GM21786 (cell line): ENCODE results near the gene KIAA1586.
A peak's percentile ranks its signal among the peaks of the same experiment; 100 is the strongest.
"Not testable (repeated sequence)": the region's sequence is repeated elsewhere in the genome, so short reads cannot be mapped to it uniquely, and the experiment has no call there.

Source experiments
- ATAC-seq: cut with Tn5 transposase; IDR thresholded peaks from one replicate; pipeline ENCODE4 v1.9.1; 2021; ENCODE audit not compliant: unreplicated experiment

The KIAA1586 gene

DNA sequence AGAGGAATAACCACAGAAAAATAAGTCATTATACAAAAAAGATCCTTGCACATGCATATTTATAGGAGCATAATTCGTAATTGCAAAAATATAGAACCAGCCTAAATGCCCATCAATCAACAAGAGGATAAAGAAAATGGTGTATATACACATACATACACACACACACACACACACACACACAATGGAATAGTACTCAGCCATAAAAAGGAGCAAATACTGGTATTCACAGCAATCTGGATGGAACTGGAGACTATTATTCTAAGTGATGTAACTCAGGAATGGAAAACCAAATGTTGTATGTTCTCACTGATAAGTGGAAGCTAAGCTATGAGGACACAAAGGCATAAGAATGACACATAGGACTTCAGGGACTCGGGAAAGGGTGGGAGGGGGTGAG is 1.9 kb upstream of the KIAA1586 start:
- ATAC-seq: no peak

DNA sequence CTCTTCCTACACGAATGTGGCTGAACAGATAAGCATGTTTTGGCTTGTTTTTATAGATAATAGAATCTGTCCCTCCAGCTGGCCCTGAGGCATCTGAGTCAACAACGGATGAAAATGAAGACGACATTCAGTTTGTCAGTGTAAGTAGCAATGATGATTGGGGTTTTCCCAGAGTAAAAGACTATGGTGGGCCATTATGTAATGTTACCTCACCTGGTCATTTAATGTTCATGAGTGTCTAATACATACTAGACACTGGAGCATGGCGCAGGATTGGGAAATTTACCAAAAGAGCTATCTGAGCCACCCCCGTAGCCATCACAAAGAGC is 728 bp downstream of the KIAA1586 start:
- peak; percentile 8 for ATAC-seq

DNA sequence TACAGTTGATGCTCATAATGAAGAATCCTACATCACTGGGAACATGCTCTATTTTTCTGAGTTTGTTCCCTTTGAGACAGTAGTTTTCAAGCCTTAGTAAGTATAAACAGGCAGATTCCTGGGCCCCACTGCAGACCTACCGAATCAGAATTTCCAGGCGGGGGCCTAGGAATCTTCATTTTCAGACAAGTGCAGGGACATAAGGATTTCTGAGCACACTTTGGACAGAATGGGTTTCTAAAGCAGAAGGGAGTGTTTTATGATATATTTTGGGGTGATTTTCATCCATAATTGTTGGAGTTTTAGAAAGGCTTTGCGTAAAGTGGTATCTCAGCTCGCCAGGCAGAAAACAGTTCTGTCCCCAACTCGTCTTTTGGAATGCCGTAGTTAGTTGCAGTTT is 1.4 kb downstream of the KIAA1586 start:
- ATAC-seq: not testable (repeated sequence)

DNA sequence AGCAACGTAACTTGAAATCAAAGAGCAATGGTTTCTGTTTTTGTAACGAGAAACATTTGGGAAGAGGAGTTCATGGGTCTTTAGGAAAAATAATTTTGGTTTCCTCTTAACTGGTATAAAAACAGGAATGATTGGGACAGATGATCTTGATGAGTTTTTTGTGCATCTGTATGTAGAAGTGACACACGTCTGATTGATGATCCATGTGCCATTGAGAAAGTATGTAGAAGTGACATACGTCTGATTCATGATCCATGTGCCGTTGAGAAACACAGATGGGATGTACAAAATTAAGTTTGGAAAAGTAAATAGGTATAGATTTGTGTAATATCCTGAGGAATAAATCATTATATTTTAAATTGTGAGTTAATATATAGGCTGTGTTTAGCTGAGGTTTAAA is 2.1 kb downstream of the KIAA1586 start:
- ATAC-seq: no peak

DNA sequence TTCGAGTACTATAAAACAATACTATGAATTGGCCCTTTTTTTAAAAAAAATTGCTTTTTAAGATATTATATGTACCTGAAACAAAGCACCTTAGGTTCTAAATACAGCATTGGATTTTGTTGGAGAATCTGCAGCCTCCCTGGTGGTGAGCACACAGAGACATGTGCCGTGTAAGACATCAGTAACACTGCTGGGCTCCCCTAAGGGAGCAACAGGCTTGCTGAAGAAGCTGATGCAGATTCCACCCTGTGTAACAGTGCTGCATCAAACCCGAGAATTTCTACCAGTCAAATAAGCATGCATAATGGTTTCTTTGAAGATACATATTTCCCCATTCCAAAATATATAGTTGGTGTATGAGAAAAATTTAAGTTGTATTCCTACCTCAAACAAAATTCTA is 17.4 kb downstream of the KIAA1586 start:
- ATAC-seq: no peak

DNA sequence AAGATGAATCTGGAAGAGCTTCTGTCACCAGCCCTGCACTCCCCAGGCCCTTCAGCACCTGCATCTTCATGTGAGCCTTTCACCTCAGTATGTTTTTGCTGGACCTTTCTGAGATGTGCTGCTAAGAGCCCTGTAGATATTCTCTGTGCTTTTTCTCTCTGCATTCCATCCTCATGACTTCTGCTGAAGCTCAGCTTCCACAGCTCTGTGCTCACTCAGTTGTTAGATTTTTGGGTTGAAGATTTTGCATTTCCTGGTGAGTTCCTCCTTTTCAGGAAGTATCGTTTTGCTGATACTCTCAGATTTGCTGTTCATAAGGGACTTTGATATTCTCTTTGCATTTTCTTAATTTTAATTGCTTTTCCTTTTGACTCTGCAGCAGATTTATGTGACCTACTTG is 18.3 kb downstream of the KIAA1586 start:
- no peak for ATAC-seq

DNA sequence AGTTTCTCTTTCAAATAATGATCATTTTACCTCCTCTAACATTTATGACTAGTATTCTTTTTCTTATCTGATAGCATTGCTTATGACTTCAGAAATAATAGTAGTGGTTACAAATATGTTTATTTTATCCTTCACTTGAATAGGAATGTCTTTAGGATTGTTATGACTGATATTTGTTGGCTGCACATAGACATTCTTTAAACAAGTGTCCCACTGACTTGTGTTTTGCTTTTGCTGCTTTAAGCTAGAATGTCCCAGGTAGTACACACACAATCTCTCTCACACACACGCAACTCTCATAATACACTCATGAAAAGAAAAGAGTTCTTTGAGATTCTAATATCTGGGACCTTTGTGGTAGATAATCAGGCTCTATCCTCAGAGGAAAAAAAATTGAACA is 21.6 kb downstream of the KIAA1586 start:
- no peak for ATAC-seq

- ATAC-seq: no peak
Measured at GRCh38 chr6:57069228-57069627, 22.7 kb downstream of the KIAA1586 start.

- ATAC-seq: no peak
Measured at GRCh38 chr6:57069920-57070331, 23.4 kb downstream of the KIAA1586 start.

DNA sequence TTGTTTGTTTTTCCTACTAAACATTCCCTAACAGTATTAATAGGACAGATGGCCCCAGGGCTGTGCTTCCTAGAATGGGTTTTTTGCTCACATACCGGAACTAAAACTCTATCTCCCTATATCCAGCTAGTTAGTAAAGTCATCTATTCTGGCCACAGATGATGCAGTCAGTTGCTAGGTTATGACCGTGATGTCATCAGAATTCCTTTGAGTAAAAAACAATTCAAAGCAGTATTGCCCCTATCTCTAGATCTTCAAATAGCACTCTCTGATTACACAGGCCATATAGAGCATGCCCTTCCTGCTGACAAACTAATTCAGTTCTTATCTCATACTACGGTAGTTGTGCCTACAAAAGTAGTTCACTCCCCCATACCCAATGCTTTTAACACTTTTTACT is 25.6 kb downstream of the KIAA1586 start:
- ATAC-seq: no peak

DNA sequence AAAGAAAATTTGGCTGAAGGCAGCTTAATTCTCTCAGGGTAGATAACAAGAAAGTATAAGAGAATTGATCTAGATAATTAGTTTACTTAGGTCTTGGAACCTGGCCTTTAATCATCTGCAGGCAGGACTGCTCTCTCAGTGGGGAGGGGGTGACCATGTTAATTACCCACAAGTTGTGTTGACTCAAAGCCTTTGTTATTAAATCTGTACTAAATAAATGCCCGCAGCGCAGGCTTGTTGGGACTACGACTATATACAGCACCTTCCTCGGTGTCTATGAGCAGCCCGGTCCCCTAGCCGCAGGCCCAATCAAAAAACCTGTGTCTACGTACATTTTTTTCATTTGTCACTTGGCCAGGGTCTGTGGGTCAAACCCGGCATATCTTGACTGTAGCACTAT is 27.9 kb downstream of the KIAA1586 start:
- ATAC-seq: no peak

- ATAC-seq: no peak
Measured at GRCh38 chr6:57075092-57075491, 28.6 kb downstream of the KIAA1586 start.

GRCh38 chr6:57078531-57079207 is 32.2 kb downstream of the KIAA1586 start:
- no peak for ATAC-seq

DNA sequence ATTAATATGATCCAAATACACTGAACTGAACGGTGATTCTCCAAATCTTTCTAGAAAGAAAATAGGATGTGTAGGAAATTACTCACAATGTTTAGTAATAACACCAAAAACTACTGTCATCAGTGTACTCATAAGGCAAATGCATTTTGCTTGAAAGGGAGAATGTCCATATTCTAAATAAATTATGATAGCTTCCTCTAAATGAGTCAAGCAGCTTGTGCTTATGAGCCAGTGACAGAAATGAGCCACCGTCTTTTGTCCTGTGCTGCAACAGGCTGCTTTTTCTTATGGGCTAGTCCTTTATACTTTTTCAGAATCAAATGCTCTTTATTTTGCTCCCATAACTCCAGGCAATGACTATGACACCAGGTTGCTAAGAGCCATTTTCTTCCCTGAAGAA is 39.0 kb downstream of the KIAA1586 start:
- no peak for ATAC-seq

DNA sequence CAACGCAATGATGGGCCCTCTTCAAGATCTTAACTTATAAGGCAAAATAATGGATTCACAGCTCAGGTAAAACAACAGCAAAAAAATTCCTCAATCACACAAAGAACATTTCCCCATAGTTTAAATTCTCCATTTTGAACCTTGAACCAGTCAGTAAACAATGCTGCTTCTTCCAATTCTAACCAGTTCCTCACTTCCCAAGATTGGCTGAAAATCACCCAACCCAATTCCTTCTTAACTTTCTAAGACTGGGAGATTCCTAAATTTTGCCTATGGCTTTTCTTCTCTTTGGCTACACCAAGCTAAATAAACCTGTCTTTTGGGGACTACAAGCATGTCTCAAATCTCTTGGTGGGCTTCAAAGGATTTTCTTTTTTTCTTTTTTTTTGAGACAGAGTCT is 40.4 kb downstream of the KIAA1586 start:
- no peak for ATAC-seq

DNA sequence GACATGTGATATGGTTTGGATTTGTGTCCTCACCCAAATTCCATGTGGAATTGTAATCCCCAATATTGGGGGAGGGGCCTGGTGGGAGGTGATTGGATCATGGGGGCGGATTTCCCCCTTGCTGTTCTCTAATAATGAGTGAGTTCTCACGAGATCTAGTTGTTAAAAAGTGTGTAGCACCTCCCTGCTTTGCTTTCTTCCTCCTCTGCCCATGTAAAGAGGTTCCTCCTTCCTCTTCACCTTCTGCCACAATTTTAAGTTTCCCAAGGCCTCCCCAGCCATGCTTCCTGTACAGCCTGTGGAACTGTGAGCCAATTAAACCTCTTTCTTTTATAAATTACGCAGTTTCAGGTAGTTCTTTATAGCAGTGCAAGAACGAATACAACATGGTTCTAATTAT is 41.4 kb downstream of the KIAA1586 start:
- no peak for ATAC-seq

DNA sequence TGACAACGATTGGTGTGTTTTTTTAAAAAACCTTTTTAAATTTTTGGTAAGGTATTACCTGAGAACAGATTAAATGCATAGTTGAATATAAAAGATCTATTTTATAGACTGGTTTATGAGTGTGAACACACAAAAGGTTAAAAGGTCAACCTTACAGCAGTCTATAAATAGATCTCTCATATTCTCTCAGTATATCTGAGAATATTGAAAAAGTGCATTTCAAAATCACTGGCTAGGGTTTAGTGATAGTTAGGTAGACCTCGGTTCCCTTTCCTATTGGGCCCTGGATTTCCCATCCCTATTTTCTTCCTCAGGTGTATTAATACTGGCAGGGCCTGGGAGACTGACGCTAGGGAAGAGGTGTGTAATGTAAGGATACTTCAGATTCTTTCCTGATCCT is 42.8 kb downstream of the KIAA1586 start:
- ATAC-seq: no peak

DNA sequence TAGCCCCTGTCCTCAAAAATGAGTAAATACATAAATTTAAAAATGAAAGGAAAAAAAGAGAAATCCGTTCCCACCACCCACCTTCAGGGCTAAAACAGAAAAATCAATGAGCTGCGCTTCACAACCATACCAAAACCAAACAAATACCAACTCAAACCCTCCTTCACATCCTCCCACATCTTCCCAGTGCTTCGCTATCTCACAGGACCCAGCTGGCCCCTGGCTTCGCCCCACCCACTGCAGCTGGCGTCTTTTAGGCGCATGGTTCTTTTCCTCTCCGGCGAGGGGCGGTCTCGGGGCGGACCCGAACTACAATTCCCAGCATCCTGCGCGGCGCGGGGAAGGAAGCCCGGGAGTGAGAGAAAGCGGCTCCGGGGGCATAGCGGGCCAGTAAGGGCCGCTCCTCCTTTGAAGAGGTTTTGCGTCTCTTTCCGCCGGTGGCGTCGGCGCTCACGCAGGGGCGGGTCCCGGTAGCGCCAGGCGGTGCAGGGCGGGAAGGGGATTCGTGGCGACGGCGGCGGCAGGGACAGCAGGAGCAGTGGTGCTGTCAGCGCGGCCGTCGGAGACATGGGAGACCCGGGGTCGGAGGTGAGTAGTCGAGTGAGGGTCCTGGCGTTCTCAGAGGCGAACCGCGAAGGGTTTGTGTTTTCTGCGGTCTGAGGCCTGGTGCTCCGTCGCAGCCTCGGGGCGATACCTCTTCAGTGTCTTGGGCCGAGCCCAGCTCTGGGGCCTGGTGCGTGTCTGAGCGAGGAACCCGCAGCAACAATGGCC is 43.4 kb downstream of the KIAA1586 start, which contains the start of gene ZNF451:
ZNF451 (plus strand) TSS at position 502 of the 771 bp plus-strand sequence; CDS start at position 568, 66 bp downstream.
- peak; percentile 92 for ATAC-seq

- peak; percentile 1 for ATAC-seq
Measured at GRCh38 chr6:57090458-57091067, 44.1 kb downstream of the KIAA1586 start.

DNA sequence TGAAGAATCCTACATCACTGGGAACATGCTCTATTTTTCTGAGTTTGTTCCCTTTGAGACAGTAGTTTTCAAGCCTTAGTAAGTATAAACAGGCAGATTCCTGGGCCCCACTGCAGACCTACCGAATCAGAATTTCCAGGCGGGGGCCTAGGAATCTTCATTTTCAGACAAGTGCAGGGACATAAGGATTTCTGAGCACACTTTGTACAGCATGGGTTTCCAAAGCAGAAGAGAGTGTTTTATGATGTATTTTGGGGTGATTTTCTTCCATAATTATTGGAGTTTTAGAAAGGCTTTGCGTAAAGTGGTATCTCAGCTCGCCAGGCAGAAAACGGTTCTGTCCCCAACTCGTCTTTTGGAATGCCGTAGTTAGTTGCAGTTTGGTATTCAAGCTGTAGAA is 44.9 kb downstream of the KIAA1586 start:
- ATAC-seq: not testable (repeated sequence)

- no peak for ATAC-seq
Measured at GRCh38 chr6:57094689-57095088, 48.2 kb downstream of the KIAA1586 start.

- ATAC-seq: no peak
Measured at GRCh38 chr6:57097596-57097995, 51.1 kb downstream of the KIAA1586 start.
